H9 (cell line): ENCODE data around the gene IMPACT. TPM values are rescaled to one million over a fixed set of nuclear protein-coding genes. Genes with fewer than 3 reads are reported as not detected.
A peak's percentile ranks its signal among the peaks of the same experiment; 100 is the strongest.

ENCODE experiments used
- DNase-seq: peaks from one replicate; pipeline ENCODE4 v3.0.0-alpha.2; 2017
- H2AFZ ChIP-seq: one replicate; pipeline ENCODE4 v1.6.1; 2013; ENCODE audit warnings: mild to moderate bottlenecking, low read length, control low read depth, moderate library complexity
- H2AK5ac ChIP-seq: 2 replicates; pipeline ENCODE4 v1.6.1; 2013; ENCODE audit warnings: low read length, control low read depth, mixed read lengths; ENCODE audit not compliant: insufficient read length
- H2BK120ac ChIP-seq: one replicate; pipeline ENCODE4 v1.6.1; 2013; ENCODE audit warnings: low read depth, mild to moderate bottlenecking, low read length, control low read depth, inconsistent platforms; ENCODE audit not compliant: poor library complexity, severe bottlenecking
- H2BK12ac ChIP-seq: 2 replicates; pipeline ENCODE4 v1.6.1; 2013; ENCODE audit warnings: low read length, control low read depth, mixed read lengths, low read depth; ENCODE audit not compliant: insufficient read length
- H2BK15ac ChIP-seq: 2 replicates; pipeline ENCODE4 v1.6.1; 2013; ENCODE audit warnings: low read depth, low read length, control low read depth
- H2BK20ac ChIP-seq: one replicate; pipeline ENCODE4 v1.6.1; 2013; ENCODE audit warnings: low read depth, mild to moderate bottlenecking, low read length, control low read depth, inconsistent platforms; ENCODE audit not compliant: poor library complexity, severe bottlenecking
- H2BK5ac ChIP-seq: 2 replicates; pipeline ENCODE4 v1.6.1; 2013; ENCODE audit warnings: low read length, control low read depth, mixed read lengths; ENCODE audit not compliant: insufficient read length
- H3K14ac ChIP-seq: 2 replicates; pipeline ENCODE4 v1.6.1; 2013; ENCODE audit warnings: low read length, control low read depth; ENCODE audit not compliant: insufficient read depth
- H3K18ac ChIP-seq: 2 replicates; pipeline ENCODE4 v1.6.1; 2013; ENCODE audit warnings: low read depth, mild to moderate bottlenecking, mixed read lengths, low read length, control low read depth; ENCODE audit not compliant: insufficient read length
- H3K23ac ChIP-seq: 2 replicates; pipeline ENCODE4 v1.6.1; 2013; ENCODE audit warnings: low read length, control low read depth, mixed read lengths, low read depth; ENCODE audit not compliant: insufficient read length
- H3K23me2 ChIP-seq: 2 replicates; pipeline ENCODE4 v1.6.1; 2013; ENCODE audit warnings: low read depth, mild to moderate bottlenecking, mixed read lengths, low read length, control low read depth; ENCODE audit not compliant: insufficient read length, poor library complexity, severe bottlenecking
- H3K27ac ChIP-seq: 2 replicates; pipeline ENCODE4 v1.5.1; 2013; ENCODE audit warnings: low read length, control low read depth, mixed read lengths, low read depth; ENCODE audit not compliant: insufficient read length
- H3K27me3 ChIP-seq: 2 replicates; pipeline ENCODE4 v1.6.1; 2013; ENCODE audit warnings: low read length, control low read depth, inconsistent platforms; ENCODE audit not compliant: insufficient read depth
- H3K4ac ChIP-seq: 2 replicates; pipeline ENCODE4 v1.6.1; 2013; ENCODE audit warnings: low read depth, mild to moderate bottlenecking, control low read depth, inconsistent platforms, low read length, moderate library complexity
- H3K4me1 ChIP-seq: 2 replicates; pipeline ENCODE4 v1.6.1; 2013; ENCODE audit warnings: low read length, control low read depth, inconsistent platforms; ENCODE audit not compliant: insufficient read depth
- H3K4me2 ChIP-seq: 2 replicates; pipeline ENCODE4 v1.6.1; 2013; ENCODE audit warnings: low read length, control low read depth, mixed read lengths; ENCODE audit not compliant: insufficient read length, insufficient read depth
- H3K56ac ChIP-seq: 2 replicates; pipeline ENCODE4 v1.6.1; 2013; ENCODE audit warnings: low read depth, mild to moderate bottlenecking, mixed read lengths, low read length, control low read depth; ENCODE audit not compliant: insufficient read length
- H3K79me1 ChIP-seq: 2 replicates; pipeline ENCODE4 v1.6.1; 2013; ENCODE audit warnings: low read depth, mild to moderate bottlenecking, moderate library complexity, low read length, control low read depth, inconsistent platforms; ENCODE audit not compliant: insufficient read depth, poor library complexity, severe bottlenecking
- H3K79me2 ChIP-seq: 2 replicates; pipeline ENCODE4 v1.6.1; 2013; ENCODE audit warnings: low read length, control low read depth, inconsistent platforms; ENCODE audit not compliant: insufficient read depth
- H3K9ac ChIP-seq: 2 replicates; pipeline ENCODE4 v1.6.1; 2013; ENCODE audit warnings: low read length, control low read depth, mixed read lengths; ENCODE audit not compliant: insufficient read length; ENCODE audit errors: extremely low read depth
- H3K9me3 ChIP-seq: one replicate; pipeline ENCODE4 v1.6.1; 2013; ENCODE audit warnings: low read depth, low read length, inconsistent platforms; ENCODE audit not compliant: control insufficient read depth
- H3T11ph ChIP-seq: one replicate; pipeline ENCODE4 v1.6.1; 2013; ENCODE audit warnings: mild to moderate bottlenecking, low read length, control low read depth, inconsistent platforms
- H4K20me1 ChIP-seq: one replicate; pipeline ENCODE4 v1.6.1; 2013; ENCODE audit not compliant: control insufficient read depth, insufficient read length, insufficient read depth
- H4K5ac ChIP-seq: 2 replicates; pipeline ENCODE4 v1.6.1; 2013; ENCODE audit warnings: low read depth, mild to moderate bottlenecking, mixed read lengths, low read length, control low read depth; ENCODE audit not compliant: insufficient read length
- H4K8ac ChIP-seq: replicated peaks from 2 replicates; pipeline ENCODE4 v1.6.1; 2013; ENCODE audit warnings: low read length, control low read depth, mixed read lengths, low read depth; ENCODE audit not compliant: insufficient read length
- H4K91ac ChIP-seq: 2 replicates; pipeline ENCODE4 v1.6.1; 2013; ENCODE audit warnings: low read depth, mild to moderate bottlenecking, moderate library complexity, mixed read lengths, low read length, control low read depth; ENCODE audit not compliant: insufficient read length
- H3K27ac Mint-ChIP-seq, 3 experiments: 2 replicates in 2 of 3; 3 replicates in 1 of 3; pipeline ENCODE4 v1.8.0; 2020 to 2021; ENCODE audit warnings: mixed read lengths in 3 of 3, mild to moderate bottlenecking in 1 of 3, moderate library complexity in 1 of 3
- H3K27me3 Mint-ChIP-seq: 2 replicates; pipeline ENCODE4 v1.8.0; 2021; ENCODE audit warnings: low read depth, mild to moderate bottlenecking, moderate library complexity, mixed read lengths
- H3K36me3 Mint-ChIP-seq, 3 experiments: 2 replicates in 2 of 3; 3 replicates in 1 of 3; pipeline ENCODE4 v1.8.0; 2020 to 2021; ENCODE audit warnings: low read depth in 3 of 3, mixed read lengths in 3 of 3; ENCODE audit not compliant: insufficient read depth in 1 of 3
- H3K4me1 Mint-ChIP-seq, 2 experiments: 2 replicates each; pipeline ENCODE4 v1.8.0; 2020; ENCODE audit warnings: mixed read lengths in 2 of 2
- H3K4me3 Mint-ChIP-seq, 2 experiments: 2 replicates in 1 of 2; 3 replicates in 1 of 2; pipeline ENCODE4 v1.8.0; 2020 to 2021; ENCODE audit warnings: mild to moderate bottlenecking in 2 of 2, mixed read lengths in 2 of 2, moderate library complexity in 1 of 2
- H3K9me3 Mint-ChIP-seq, 2 experiments: 2 replicates in 1 of 2; 3 replicates in 1 of 2; pipeline ENCODE4 v1.8.0; 2020; ENCODE audit warnings: mild to moderate bottlenecking in 2 of 2, mixed read lengths in 2 of 2, moderate library complexity in 1 of 2
- CTCF ChIP-seq: fragments of 200-600 bp; sonication (generic); conservative IDR thresholded peaks from 3 replicates; pipeline ENCODE4 v1.8.0; 2021; ENCODE audit warnings: antibody characterized with exemption, mild to moderate bottlenecking
- WGBS: extraction: QIAGEN DNeasy Blood & Tissue Kit; methylation state at CpG from one replicate; pipeline ENCODE4 v1.1.7; 2013; ENCODE audit warnings: missing lambda C conversion rate, low lambda C conversion rate, mixed read lengths; ENCODE audit not compliant: insufficient read length; ENCODE audit errors: extremely low coverage; 5-methylcytosine and 5-hydroxymethylcytosine counted together
- total RNA-seq: library from RNA; stranded (reverse); gene quantifications from 2 replicates; pipeline ENCODE4 v1.2.1, GENCODE V29; 2021

IMPACT gene
- total RNA-seq, 1 experiment from 2014 or later, result 41.9 TPM

- no CpG with 5 or more reads among the region's 3 CpGs for WGBS
These were observed 1.0 kb downstream of the IMPACT start for GRCh38 chr18:24427484-24427883.

More at GRCh38 chr18:24427484-24427883, 1.0 kb downstream of the IMPACT start:
- H3K56ac ChIP-seq, result no peak overlapping the region
- no peak overlapping the region for H2BK120ac ChIP-seq
- no peak overlapping the region for H3K23ac ChIP-seq
- no peak overlapping the region for H4K5ac ChIP-seq
- no peak overlapping the region for H2BK20ac ChIP-seq
- H4K20me1 ChIP-seq, result no peaks in the 10 kb centered on the region
- no peaks in the 10 kb centered on the region for H3K9me3 Mint-ChIP-seq
- no peak overlapping the region for H4K91ac ChIP-seq
- DNase-seq, result no peak
- H3K36me3 Mint-ChIP-seq, result peaks cover 11 to 29% (median 17%) of the 10 kb centered on the region in 3 experiments; a peak in 6 of 7 replicates
- no peak overlapping the region for H2AK5ac ChIP-seq
- no peak overlapping the region for H3K4ac ChIP-seq
- no peak overlapping the region for H2BK5ac ChIP-seq
- H3K4me1 ChIP-seq, result no peaks in the 10 kb centered on the region
- H3K27me3 ChIP-seq, result no peaks in the 10 kb centered on the region
- H3T11ph ChIP-seq, result no peak overlapping the region
- H3K4me1 Mint-ChIP-seq, result peaks cover 22 to 23% of the 10 kb centered on the region in 2 experiments
- H3K79me1 ChIP-seq, result no peaks in the 10 kb centered on the region
- peaks cover 4% of the 10 kb centered on the region; the same call in 1 of the 2 replicates for H3K27me3 Mint-ChIP-seq
- H2BK12ac ChIP-seq, result no peak overlapping the region
- no peak for TF ChIP-seq CTCF
- no peaks in the 10 kb centered on the region for H3K9me3 ChIP-seq
- no peak overlapping the region for H3K27ac ChIP-seq
- H3K9ac ChIP-seq, result peak overlapping the region; percentile 86
- no peak overlapping the region for H2BK15ac ChIP-seq
- peak overlapping the region; percentile 97 for H3K4me2 ChIP-seq
- H3K23me2 ChIP-seq, result peaks cover 16% of the 10 kb centered on the region
- no peak overlapping the region for H2AFZ ChIP-seq
- H3K18ac ChIP-seq, result no peak overlapping the region
- H3K79me2 ChIP-seq, result peaks cover 3% of the 10 kb centered on the region; the same call in 1 of the 2 replicates
- H3K14ac ChIP-seq, result no peak overlapping the region
- H3K27ac Mint-ChIP-seq, result peak overlapping the region; percentile 94 to 98 (median 97); a peak in 6 of 7 replicates
- H4K8ac ChIP-seq, result no peak overlapping the region
- H3K4me3 Mint-ChIP-seq, result peak overlapping the region; percentile 87 to 89
